HG03066 (cell line): ENCODE data around the gene FAM107B.

Experiments
- ATAC-seq: cut with Tn5 transposase; IDR thresholded peaks from one replicate; pipeline ENCODE4 v1.9.1; 2021; ENCODE audit warnings: low read depth; ENCODE audit not compliant: unreplicated experiment

The FAM107B gene

GRCh38 chr10:14586901-14587300 is 187.8 kb downstream of the FAM107B start:
- ATAC-seq, result no peak

GRCh38 chr10:14585287-14586193 is 189.2 kb downstream of the FAM107B start:
- ATAC-seq, result no peak

GRCh38 chr10:14584661-14585060 is 190.0 kb downstream of the FAM107B start:
- ATAC-seq, result no peak

GRCh38 chr10:14583967-14584366 is 190.7 kb downstream of the FAM107B start:
- no peak for ATAC-seq

- ATAC-seq, result no peak
These were observed 191.4 kb downstream of the FAM107B start for GRCh38 chr10:14583252-14583651.

- no peak for ATAC-seq
These were observed 193.0 kb downstream of the FAM107B start for GRCh38 chr10:14581553-14582321.

- ATAC-seq, result no peak
These were observed 193.9 kb downstream of the FAM107B start for GRCh38 chr10:14580671-14581332.

GRCh38 chr10:14579405-14579804 is 195.3 kb downstream of the FAM107B start:
- ATAC-seq, result no peak

GRCh38 chr10:14578060-14578952 is 196.4 kb downstream of the FAM107B start:
- ATAC-seq, result no peak

- ATAC-seq, result no peak
These were observed 199.8 kb downstream of the FAM107B start for GRCh38 chr10:14574885-14575284.

- ATAC-seq, result no peak
These were observed 200.4 kb downstream of the FAM107B start for GRCh38 chr10:14574291-14574690.

- no peak for ATAC-seq
These were observed 200.9 kb downstream of the FAM107B start for GRCh38 chr10:14573666-14574261.

- no peak for ATAC-seq
These were observed 201.9 kb downstream of the FAM107B start for GRCh38 chr10:14572811-14573210.

- ATAC-seq, result peak; percentile 75
These were observed 202.7 kb downstream of the FAM107B start for GRCh38 chr10:14571866-14572507.

- ATAC-seq, result no peak
These were observed 203.9 kb downstream of the FAM107B start for GRCh38 chr10:14570800-14571199.

- no peak for ATAC-seq
These were observed 205.2 kb downstream of the FAM107B start for GRCh38 chr10:14569274-14570060.

GRCh38 chr10:14567421-14567820 is 207.3 kb downstream of the FAM107B start:
- no peak for ATAC-seq

GRCh38 chr10:14566498-14566897 is 208.2 kb downstream of the FAM107B start:
- ATAC-seq, result no peak
